Measurements from ENCODE around the gene NWD2.
"Not testable (repeated sequence)": the region's sequence is repeated elsewhere in the genome, so short reads cannot be mapped to it uniquely, and the experiment has no call there.

NWD2 gene

DNA sequence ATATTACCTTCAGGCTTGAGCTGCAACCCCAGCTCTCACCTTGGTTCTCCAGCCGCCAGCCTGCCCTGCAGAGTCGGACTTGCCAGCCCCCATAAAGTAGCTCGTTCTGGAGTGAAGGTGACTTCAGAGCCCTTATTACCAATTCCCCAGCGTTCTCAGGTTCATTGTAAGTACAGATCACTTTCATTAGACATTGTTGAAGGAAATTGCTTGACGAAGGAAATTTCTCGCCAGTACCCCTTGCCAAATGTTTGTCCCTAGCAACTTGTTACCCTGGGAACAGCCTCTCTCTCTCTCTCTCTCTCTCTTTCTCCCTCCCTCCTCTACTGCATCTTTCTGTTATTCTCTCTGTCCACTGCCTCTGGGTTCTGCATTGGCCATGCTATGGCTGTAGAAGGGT, 153.0 kb downstream of the NWD2 start:
- no peak overlapping the region for H3K14ac ChIP-seq (ENCODE audit: low read length in 2 of 2)
- WGBS, result 79% methylated on average over 6 of the region's 6 CpGs

DNA sequence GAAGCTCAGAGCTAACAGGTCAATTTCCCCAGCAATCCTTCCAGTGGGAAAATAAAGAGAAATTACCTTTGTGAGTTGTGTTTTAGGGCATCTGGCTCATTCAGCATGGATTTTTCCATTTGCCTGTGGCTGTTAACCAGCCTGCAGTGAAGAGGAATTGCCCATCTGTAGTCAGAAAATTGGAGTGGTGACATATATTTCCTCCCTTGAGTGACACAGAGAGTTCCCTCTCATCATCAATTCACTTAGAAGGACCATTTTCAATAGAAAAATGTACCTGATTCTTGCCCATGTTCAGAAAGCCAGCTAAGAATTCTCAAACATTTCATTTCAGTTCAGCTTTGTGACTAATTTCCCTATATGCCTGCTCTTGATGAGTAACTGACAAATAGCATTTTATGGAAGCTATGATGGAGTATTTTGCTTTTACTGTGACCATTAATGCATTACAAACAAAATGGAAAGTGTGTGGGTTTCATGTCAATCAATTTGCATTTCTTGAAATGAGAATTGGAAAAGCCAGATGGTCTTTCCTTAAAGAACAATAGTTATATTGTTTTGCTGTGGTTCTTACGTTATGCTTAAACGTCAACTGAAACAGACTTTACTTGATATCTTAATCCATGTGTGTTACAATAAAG, 155.8 kb downstream of the NWD2 start:
- no peak overlapping the region for H3K14ac ChIP-seq (ENCODE audit: low read length in 2 of 2)
- no peak overlapping the region for H3K4me3 ChIP-seq (ENCODE audit: insufficient read depth in 1 of 2, low read depth in 1 of 2, low read length in 2 of 2)
- no peak overlapping the region for H2AK5ac ChIP-seq (ENCODE audit: low read length, severe bottlenecking)
- H3K4me2 ChIP-seq (ENCODE audit: low read length, poor library complexity, severe bottlenecking), result no peak overlapping the region
- no peak overlapping the region for H2AFZ ChIP-seq (ENCODE audit: low read depth, low read length)
- H3K27me3 ChIP-seq (ENCODE audit: control insufficient read depth in 1 of 2, insufficient read depth in 1 of 2, low read length in 2 of 2), result no peaks in the 10 kb centered on the region
- peaks cover 12% of the 10 kb centered on the region for H3K9me3 ChIP-seq (ENCODE audit: control insufficient read depth, low read length)
- H3K4ac ChIP-seq (ENCODE audit: low read depth in 1 of 2, low read length in 2 of 2), result no peak overlapping the region
- no peak overlapping the region for H3K9ac ChIP-seq (ENCODE audit: low read length)
- no peak overlapping the region for H4K91ac ChIP-seq (ENCODE audit: low read length)
- no peaks in the 10 kb centered on the region for H3K36me3 ChIP-seq (ENCODE audit: control insufficient read depth in 1 of 2, insufficient read depth in 2 of 2, low read depth in 1 of 2, low read length in 2 of 2)
- no CpG with 5 or more reads among the region's 2 CpGs for WGBS
- H2BK15ac ChIP-seq (ENCODE audit: low read depth, poor library complexity, severe bottlenecking), result no peak overlapping the region
- no peak for DNase-seq
- H2BK5ac ChIP-seq (ENCODE audit: low read depth, low read length, poor library complexity, severe bottlenecking), result no peak overlapping the region
- H3K4me1 ChIP-seq (ENCODE audit: control insufficient read depth, insufficient read depth, low read depth, low read length), result no peaks in the 10 kb centered on the region
- no peak overlapping the region for H2BK12ac ChIP-seq (ENCODE audit: low read length in 2 of 2)
- no peak overlapping the region for H4K8ac ChIP-seq (ENCODE audit: low read length)
- no peak overlapping the region for H2BK120ac ChIP-seq (ENCODE audit: low read depth, low read length)
- no peak overlapping the region for H3K27ac ChIP-seq (ENCODE audit: low read length, poor library complexity, severe bottlenecking)
- H3K23ac ChIP-seq (ENCODE audit: low read length in 2 of 2), result no peak overlapping the region
- H3K79me1 ChIP-seq (replicated peaks; ENCODE audit: low read length, poor library complexity, severe bottlenecking), result no peaks in the 10 kb centered on the region
- no peak overlapping the region for H3K18ac ChIP-seq (ENCODE audit: low read depth in 1 of 2, low read length in 2 of 2)

More for the DNA sequence above, 153.0 kb downstream of the NWD2 start:
- no peak overlapping the region for H4K8ac ChIP-seq (ENCODE audit: low read length)
- no peak overlapping the region for H2AK5ac ChIP-seq (ENCODE audit: low read length, severe bottlenecking)
- H3K27ac ChIP-seq (ENCODE audit: low read length, poor library complexity, severe bottlenecking), result no peak overlapping the region
- H2BK5ac ChIP-seq (ENCODE audit: low read depth, low read length, poor library complexity, severe bottlenecking), result no peak overlapping the region
- H3K18ac ChIP-seq (ENCODE audit: low read depth in 1 of 2, low read length in 2 of 2), result no peak overlapping the region
- H3K9me3 ChIP-seq (ENCODE audit: control insufficient read depth, low read length), result peaks cover 9% of the 10 kb centered on the region
- no peak overlapping the region for H2BK15ac ChIP-seq (ENCODE audit: low read depth, poor library complexity, severe bottlenecking)
- no peak overlapping the region for H2BK120ac ChIP-seq (ENCODE audit: low read depth, low read length)
- H3K79me1 ChIP-seq (replicated peaks; ENCODE audit: low read length, poor library complexity, severe bottlenecking), result no peaks in the 10 kb centered on the region
- no peaks in the 10 kb centered on the region for H3K27me3 ChIP-seq (ENCODE audit: control insufficient read depth in 1 of 2, insufficient read depth in 1 of 2, low read length in 2 of 2)
- H3K4ac ChIP-seq (ENCODE audit: low read depth in 1 of 2, low read length in 2 of 2), result no peak overlapping the region
- no peaks in the 10 kb centered on the region for H3K36me3 ChIP-seq (ENCODE audit: control insufficient read depth in 1 of 2, insufficient read depth in 2 of 2, low read depth in 1 of 2, low read length in 2 of 2)
- H3K9ac ChIP-seq (ENCODE audit: low read length), result no peak overlapping the region
- no peak overlapping the region for H3K4me2 ChIP-seq (ENCODE audit: low read length, poor library complexity, severe bottlenecking)
- no peak overlapping the region for H4K91ac ChIP-seq (ENCODE audit: low read length)
- H2AFZ ChIP-seq (ENCODE audit: low read depth, low read length), result no peak overlapping the region
- H3K23ac ChIP-seq (ENCODE audit: low read length in 2 of 2), result no peak overlapping the region
- no peak for DNase-seq
- no peak overlapping the region for H3K4me3 ChIP-seq (ENCODE audit: insufficient read depth in 1 of 2, low read depth in 1 of 2, low read length in 2 of 2)
- no peaks in the 10 kb centered on the region for H3K4me1 ChIP-seq (ENCODE audit: control insufficient read depth, insufficient read depth, low read depth, low read length)
- H2BK12ac ChIP-seq (ENCODE audit: low read length in 2 of 2), result no peak overlapping the region

DNA sequence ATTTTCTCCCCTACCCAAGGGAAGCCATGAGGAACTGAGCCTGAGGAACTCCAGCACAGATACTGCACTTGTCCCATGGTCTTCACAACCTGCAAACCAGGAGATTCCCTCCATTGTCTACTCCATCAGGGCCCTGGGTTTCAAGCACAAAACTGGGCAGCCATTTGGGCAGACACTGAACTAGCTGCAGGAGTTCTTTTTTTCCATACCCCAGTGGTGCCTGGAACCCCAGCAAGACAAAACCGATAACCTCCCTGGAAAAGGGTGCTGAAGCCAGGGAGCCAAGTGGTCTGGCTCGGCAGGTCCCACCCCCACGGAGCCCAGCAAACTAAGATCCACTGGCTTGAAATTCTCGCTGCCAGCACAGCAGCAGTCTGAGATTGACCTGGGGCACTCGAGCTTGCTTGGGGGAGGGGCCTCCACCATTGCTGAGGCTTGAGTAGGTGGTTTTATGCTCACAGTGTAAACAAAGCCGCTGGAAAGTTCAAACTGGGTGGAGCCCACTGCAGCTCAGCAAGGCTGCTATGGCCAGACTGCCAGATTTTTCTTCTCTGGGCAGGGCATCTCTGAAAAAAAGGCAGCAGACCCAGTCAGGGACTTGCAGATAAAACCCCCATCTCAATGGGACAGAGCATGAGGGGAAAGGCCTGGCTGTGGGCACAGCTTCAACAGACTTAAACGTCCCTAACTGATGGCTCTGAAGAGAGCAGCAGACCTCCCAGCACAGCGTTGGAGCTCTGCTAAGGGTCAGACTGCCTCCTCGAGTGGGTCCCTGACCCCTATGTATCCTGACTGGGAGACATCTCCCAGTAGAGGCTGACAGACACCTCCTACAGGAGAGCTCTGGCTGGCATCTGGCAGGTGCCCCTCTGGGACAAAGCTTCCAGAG, 163.6 kb downstream of the NWD2 start:
- not testable (repeated sequence) for H3K14ac ChIP-seq (ENCODE audit: low read length in 2 of 2)
- whole genome bisulfite sequencing, result 36% methylated on average over 9 of the region's 9 CpGs

DNA sequence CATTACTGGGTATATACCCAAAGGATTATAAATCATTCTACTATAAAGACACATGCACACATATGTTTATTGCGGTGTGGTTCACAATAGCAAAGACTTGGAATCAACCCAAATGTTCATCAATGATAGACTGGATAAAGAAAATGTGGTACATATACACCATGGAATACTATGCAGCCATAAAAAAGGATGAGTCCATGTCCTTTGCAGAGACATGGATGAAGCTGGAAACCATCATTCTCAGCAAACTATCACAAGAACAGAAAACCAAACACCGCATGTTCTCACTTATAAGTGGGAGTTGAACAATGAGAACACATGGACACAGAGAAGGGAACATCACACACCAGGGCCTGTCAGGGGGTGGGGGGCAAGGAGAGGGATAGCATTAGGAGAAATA, 169.1 kb downstream of the NWD2 start:
- not testable (repeated sequence) for H3K9me3 ChIP-seq (ENCODE audit: control insufficient read depth, low read length)

More for the DNA sequence above, 163.6 kb downstream of the NWD2 start:
- not testable (repeated sequence) for H3K4me1 ChIP-seq (ENCODE audit: control insufficient read depth, insufficient read depth, low read depth, low read length); H3K79me1 ChIP-seq (replicated peaks; ENCODE audit: low read length, poor library complexity, severe bottlenecking); H3K27me3 ChIP-seq (ENCODE audit: control insufficient read depth in 1 of 2, insufficient read depth in 1 of 2, low read length in 2 of 2); H3K23ac ChIP-seq (ENCODE audit: low read length in 2 of 2); H3K4ac ChIP-seq (ENCODE audit: low read depth in 1 of 2, low read length in 2 of 2); H2BK120ac ChIP-seq (ENCODE audit: low read depth, low read length); H2BK5ac ChIP-seq (ENCODE audit: low read depth, low read length, poor library complexity, severe bottlenecking); H3K9ac ChIP-seq (ENCODE audit: low read length); H2BK15ac ChIP-seq (ENCODE audit: low read depth, poor library complexity, severe bottlenecking); H4K8ac ChIP-seq (ENCODE audit: low read length); H3K36me3 ChIP-seq (ENCODE audit: control insufficient read depth in 1 of 2, insufficient read depth in 2 of 2, low read depth in 1 of 2, low read length in 2 of 2); H2AFZ ChIP-seq (ENCODE audit: low read depth, low read length); H4K91ac ChIP-seq (ENCODE audit: low read length); H3K4me2 ChIP-seq (ENCODE audit: low read length, poor library complexity, severe bottlenecking); H3K9me3 ChIP-seq (ENCODE audit: control insufficient read depth, low read length); H2AK5ac ChIP-seq (ENCODE audit: low read length, severe bottlenecking); H3K18ac ChIP-seq (ENCODE audit: low read depth in 1 of 2, low read length in 2 of 2); H3K27ac ChIP-seq (ENCODE audit: low read length, poor library complexity, severe bottlenecking); DNase-seq; H3K4me3 ChIP-seq (ENCODE audit: insufficient read depth in 1 of 2, low read depth in 1 of 2, low read length in 2 of 2); H2BK12ac ChIP-seq (ENCODE audit: low read length in 2 of 2)

More for the DNA sequence above, 169.1 kb downstream of the NWD2 start:
- DNase-seq; H2AK5ac ChIP-seq (ENCODE audit: low read length, severe bottlenecking); H4K91ac ChIP-seq (ENCODE audit: low read length); H2BK5ac ChIP-seq (ENCODE audit: low read depth, low read length, poor library complexity, severe bottlenecking); H3K27ac ChIP-seq (ENCODE audit: low read length, poor library complexity, severe bottlenecking); H3K14ac ChIP-seq (ENCODE audit: low read length in 2 of 2); H3K9ac ChIP-seq (ENCODE audit: low read length); H3K18ac ChIP-seq (ENCODE audit: low read depth in 1 of 2, low read length in 2 of 2); H2AFZ ChIP-seq (ENCODE audit: low read depth, low read length); H3K4me2 ChIP-seq (ENCODE audit: low read length, poor library complexity, severe bottlenecking); H3K36me3 ChIP-seq (ENCODE audit: control insufficient read depth in 1 of 2, insufficient read depth in 2 of 2, low read depth in 1 of 2, low read length in 2 of 2); H2BK12ac ChIP-seq (ENCODE audit: low read length in 2 of 2); H3K4ac ChIP-seq (ENCODE audit: low read depth in 1 of 2, low read length in 2 of 2); H3K27me3 ChIP-seq (ENCODE audit: control insufficient read depth in 1 of 2, insufficient read depth in 1 of 2, low read length in 2 of 2); H3K4me3 ChIP-seq (ENCODE audit: insufficient read depth in 1 of 2, low read depth in 1 of 2, low read length in 2 of 2); H2BK120ac ChIP-seq (ENCODE audit: low read depth, low read length); H2BK15ac ChIP-seq (ENCODE audit: low read depth, poor library complexity, severe bottlenecking); H3K23ac ChIP-seq (ENCODE audit: low read length in 2 of 2); H4K8ac ChIP-seq (ENCODE audit: low read length); H3K4me1 ChIP-seq (ENCODE audit: control insufficient read depth, insufficient read depth, low read depth, low read length); H3K79me1 ChIP-seq (replicated peaks; ENCODE audit: low read length, poor library complexity, severe bottlenecking): not testable (repeated sequence)
- 83% methylated on average over 1 of the region's 2 CpGs for WGBS

All from mesenchymal stem cell (in vitro differentiated cells and primary cell).